ENCODE measurements around the gene FLNC.

The FLNC gene

DNA sequence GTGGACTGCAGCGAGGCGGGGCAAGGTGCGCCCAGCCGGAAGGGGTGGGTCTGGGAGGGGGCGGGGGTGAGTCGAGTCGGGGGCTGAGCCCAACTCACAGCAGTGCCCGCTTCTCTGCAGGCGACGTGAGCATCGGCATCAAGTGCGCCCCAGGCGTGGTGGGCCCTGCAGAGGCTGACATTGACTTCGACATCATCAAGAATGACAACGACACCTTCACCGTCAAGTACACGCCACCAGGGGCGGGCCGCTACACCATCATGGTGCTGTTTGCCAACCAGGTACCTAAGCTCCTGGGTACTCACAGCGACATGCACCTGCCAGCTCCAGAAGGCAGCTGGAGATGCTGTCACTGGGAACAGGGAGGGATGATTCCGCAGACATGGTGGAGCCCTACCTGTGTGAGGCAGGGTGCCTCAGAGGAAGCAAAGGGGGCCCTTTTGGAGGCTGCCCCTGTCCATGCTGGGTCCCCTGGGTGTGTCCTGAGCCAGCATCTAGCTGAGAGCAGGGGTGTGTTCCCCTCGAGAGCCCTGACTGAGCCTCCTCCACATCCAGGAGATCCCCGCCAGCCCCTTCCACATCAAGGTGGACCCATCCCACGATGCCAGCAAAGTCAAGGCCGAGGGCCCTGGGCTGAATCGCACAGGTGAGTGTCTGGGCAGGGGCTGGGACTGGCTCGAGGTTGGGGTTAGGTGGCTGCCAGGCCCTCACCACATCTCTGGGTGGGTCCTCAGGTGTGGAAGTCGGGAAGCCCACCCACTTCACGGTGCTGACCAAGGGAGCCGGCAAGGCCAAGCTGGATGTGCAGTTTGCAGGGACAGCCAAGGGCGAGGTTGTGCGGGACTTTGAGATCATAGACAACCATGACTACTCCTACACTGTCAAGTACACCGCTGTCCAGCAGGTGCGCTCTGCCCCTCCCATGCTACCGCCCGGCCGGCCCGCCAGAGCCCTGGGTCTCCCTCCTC, 12.8 kb downstream of the FLNC start:
- in situ Hi-C loops (cut with MboI; ENCODE audit: low sequenced_read_pairs): no loop called here

DNA sequence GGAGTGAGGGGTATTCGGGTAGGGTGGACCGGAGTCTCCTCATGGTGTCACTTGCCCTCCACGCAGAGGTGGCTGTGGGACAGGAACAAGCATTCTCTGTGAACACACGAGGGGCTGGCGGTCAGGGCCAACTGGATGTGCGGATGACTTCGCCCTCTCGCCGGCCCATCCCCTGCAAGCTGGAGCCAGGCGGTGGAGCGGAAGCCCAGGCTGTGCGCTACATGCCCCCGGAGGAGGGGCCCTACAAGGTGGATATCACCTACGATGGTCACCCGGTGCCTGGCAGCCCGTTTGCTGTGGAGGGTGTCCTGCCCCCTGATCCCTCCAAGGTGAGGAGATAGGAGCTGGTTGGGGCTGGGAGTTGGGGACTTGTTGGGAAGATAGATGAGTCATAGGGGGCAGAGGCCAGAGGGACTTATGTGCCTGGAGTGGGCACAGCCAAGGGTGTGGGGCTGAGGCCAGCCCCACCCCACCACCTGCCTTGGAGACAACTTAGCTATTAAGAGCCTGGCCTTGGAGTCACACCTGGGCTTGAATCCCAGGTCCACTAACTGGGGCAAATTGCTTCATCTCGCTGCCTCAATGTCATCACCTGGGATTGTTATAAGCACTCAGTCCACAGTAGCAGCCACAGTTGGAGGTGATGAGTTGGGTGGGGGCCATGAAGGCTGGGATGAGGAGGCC, 13.9 kb downstream of the FLNC start:
- in situ Hi-C loops (cut with MboI; ENCODE audit: low sequenced_read_pairs): no loop called here

DNA sequence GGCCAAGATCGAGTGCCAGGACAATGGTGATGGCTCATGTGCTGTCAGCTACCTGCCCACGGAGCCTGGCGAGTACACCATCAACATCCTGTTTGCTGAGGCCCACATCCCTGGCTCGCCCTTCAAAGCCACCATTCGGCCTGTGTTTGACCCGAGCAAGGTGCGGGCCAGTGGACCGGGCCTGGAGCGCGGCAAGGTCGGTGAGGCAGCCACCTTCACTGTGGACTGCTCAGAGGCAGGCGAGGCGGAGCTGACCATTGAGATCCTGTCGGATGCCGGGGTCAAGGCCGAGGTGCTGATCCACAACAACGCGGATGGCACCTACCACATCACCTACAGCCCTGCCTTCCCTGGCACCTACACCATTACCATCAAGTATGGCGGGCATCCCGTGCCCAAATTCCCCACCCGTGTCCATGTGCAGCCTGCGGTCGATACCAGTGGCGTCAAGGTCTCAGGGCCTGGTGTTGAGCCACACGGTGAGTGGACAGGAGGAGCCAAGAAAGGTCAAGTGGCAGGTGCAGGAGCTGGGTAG, 14.6 kb downstream of the FLNC start:
- in situ Hi-C loops (cut with MboI; ENCODE audit: low sequenced_read_pairs): no loop called here

DNA sequence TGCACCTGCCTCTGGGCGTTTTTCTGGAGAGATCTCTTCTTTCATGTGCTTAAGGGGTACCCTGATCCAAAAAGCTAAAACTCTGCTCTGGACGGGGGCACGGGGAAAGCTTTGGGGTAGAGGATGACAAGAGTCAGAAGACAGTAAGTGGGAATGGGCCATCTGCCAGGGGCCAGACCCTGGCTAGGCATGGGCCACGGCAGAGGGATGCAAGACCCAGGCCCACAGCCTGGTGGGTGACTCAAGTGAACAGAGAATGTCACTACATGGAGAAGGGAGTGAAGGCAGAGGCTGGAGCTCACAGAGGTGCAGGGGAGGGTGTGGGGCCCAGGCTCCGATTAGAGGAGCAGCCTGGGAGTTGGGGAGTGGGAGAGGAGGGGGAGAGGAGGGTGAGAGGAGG, 15.3 kb downstream of the FLNC start:
- in situ Hi-C loops (cut with MboI; ENCODE audit: low sequenced_read_pairs): no loop called here

DNA sequence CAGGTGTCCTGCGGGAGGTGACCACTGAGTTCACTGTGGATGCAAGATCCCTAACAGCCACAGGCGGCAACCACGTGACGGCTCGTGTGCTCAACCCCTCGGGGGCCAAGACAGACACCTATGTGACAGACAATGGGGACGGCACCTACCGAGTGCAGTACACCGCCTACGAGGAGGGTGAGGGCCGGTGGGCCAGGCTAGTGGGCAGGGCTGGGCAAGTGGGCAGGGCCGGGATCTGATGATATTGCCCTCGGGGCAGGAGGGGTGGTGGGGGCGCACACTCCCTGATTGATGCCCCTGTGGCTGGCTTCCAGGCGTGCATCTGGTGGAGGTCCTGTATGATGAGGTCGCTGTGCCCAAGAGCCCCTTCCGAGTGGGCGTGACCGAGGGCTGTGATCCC, 15.8 kb downstream of the FLNC start:
- in situ Hi-C loops (cut with MboI; ENCODE audit: low sequenced_read_pairs): no loop called here

DNA sequence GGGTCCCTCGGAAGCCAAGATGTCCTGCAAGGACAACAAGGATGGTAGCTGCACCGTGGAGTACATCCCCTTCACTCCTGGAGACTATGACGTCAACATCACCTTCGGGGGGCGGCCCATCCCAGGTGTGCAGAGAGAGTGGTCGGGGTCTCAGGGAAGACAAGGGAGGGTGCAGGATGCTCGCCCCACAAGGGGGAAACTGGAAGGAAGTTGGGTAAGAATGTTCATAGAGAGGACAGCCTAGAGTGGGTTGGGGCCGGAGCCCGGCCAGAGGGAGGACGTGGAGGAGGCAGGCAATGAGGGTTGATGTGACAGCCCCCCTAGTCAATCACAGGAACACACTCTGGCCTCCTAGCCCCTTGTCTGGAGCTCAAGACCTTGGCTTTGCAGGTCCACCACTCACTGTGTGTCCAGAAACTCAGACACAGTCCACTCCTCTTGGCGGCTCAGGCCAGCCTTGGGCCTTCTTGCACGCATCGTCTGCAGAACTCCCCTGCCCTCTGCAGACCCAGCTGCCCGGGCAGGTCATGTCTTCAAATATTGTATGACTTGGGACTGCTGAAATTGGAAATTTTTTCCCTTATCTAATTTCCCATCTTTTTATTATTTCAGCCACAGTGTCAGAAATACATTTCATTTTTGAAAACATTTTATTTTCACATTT, 16.7 kb downstream of the FLNC start:
- in situ Hi-C loops (cut with MboI; ENCODE audit: low sequenced_read_pairs): no loop called here

DNA sequence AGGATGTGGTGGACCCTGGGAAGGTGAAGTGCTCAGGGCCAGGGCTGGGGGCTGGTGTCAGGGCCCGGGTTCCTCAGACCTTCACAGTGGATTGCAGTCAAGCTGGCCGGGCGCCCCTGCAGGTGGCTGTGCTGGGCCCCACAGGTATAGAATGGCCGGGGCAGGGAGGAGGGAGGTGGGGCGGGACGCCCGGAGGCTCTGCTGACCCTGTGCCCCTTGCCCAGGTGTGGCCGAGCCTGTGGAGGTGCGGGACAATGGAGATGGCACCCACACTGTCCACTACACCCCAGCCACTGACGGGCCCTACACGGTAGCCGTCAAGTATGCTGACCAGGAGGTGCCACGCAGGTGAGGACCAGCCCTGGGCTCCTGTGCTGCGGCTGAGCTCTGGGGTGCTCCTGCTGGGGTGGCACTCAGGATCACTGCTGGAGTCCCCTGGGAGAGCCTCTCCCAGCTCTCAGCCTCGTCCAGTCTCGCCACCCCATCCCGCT, 17.6 kb downstream of the FLNC start:
- in situ Hi-C loops (cut with MboI; ENCODE audit: low sequenced_read_pairs): no loop called here

DNA sequence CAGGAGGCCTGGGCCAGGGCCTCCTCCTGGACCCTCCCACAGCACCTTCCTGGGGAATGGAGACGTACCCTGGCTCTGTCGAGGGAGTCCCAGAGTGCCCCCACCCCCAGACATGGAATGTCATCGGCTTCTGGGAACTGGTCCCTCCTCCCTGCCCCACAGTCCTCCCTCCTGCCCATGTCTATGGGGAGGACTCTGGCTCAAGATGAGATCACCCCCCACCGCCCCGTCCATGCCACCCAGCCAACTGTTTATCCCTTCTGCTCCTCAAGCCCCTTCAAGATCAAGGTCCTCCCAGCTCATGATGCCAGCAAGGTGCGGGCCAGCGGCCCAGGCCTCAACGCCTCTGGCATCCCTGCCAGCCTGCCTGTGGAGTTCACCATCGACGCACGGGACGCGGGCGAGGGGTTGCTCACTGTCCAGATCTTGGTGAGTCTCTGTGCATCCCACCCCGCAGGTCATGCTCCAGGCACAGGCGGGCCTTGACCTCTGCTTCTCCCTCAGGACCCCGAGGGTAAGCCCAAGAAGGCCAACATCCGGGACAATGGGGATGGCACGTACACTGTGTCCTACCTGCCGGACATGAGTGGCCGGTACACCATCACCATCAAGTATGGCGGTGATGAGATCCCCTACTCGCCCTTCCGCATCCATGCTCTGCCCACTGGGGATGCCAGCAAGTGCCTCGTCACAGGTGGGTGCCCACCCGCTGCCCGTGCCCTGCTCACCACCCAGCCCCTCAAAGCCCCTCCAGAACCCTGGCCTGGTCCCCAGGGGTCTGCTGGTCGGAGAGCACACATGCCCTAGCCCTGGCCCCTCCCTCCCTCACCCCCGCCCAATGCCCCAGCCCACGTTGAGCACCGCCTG, 18.3 kb downstream of the FLNC start:
- in situ Hi-C loops (cut with MboI; ENCODE audit: low sequenced_read_pairs): no loop called here

DNA sequence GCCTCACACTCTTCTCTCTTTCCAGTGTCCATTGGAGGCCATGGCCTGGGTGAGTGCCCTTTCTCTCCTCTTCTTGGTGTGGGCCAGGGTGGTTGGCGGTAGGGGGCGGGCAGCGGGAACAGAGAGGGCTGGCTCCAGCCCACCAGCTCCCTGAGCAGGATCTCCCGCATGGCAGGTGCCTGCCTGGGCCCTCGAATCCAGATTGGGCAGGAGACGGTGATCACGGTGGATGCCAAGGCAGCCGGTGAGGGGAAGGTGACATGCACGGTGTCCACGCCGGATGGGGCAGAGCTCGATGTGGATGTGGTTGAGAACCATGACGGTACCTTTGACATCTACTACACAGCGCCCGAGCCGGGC, 18.9 kb downstream of the FLNC start:
- in situ Hi-C loops (cut with MboI; ENCODE audit: low sequenced_read_pairs): no loop called here

DNA sequence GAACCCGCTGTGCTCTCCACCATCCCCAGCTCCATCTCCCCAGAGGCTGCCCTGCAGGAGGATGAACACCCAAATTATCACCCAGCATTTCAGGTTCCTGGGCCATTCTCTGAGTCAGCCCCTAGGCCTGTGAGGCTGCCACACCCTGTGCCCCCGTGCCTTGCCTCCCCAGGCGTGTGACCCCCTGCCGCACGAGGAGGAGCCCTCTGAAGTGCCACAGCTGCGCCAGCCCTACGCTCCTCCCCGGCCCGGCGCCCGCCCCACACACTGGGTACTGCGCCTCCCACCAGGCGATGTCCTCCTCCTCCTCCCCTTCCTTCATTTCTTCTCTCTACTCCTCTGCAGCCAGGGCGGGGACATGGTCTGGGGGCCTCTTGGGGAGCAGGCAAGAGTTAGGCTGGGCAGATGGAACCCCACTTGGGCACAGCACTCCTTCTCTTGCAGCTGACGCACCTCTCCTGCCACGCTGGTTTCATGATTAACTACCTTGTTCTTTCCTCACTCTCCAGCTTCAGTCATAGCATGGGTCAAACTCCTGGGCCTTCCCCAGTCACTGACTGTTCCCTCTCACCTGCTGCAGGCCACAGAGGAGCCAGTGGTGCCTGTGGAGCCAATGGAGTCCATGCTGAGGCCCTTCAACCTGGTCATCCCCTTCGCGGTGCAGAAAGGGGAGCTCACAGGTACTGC, 19.7 kb downstream of the FLNC start:
- in situ Hi-C loops (cut with MboI; ENCODE audit: low sequenced_read_pairs): no loop called here

DNA sequence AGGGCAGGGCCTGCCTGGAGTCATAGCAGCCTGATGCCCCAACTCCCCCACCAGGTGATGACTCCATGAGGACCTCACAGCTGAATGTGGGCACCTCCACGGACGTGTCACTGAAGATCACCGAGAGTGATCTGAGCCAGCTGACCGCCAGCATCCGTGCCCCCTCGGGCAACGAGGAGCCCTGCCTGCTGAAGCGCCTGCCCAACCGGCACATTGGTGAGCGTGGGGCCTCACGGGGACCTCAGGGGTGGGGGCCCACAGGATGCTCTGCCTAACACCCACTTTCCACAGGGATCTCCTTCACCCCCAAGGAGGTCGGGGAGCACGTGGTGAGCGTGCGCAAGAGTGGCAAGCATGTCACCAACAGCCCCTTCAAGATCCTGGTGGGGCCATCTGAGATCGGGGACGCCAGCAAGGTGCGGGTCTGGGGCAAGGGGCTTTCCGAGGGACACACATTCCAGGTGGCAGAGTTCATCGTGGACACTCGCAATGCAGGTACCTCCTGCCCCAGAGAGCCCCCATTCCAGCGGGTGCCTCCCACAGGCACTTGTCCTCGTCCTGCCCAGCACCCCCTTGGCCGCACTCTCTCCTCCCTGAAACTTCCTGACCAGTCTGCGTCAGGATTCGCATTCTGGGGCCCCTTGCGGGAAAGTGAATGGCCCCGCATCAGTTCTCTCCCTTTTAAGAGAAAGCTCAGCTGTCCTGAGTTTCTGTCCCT, 22.5 kb downstream of the FLNC start:
- in situ Hi-C loops (cut with MboI; ENCODE audit: low sequenced_read_pairs): no loop called here

DNA sequence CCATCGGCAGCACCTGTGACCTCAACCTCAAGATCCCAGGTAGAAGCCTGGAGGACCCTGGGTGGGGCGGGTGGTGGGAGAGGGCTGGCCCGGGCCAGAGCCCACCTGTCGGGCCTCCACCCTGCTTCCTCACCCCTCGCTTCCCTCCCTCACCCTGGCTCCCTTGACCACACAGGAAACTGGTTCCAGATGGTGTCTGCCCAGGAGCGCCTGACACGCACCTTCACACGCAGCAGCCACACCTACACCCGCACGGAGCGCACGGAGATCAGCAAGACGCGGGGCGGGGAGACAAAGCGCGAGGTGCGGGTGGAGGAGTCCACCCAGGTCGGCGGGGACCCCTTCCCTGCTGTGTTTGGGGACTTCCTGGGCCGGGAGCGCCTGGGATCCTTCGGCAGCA, 23.6 kb downstream of the FLNC start:
- in situ Hi-C loops (cut with MboI; ENCODE audit: low sequenced_read_pairs): no loop called here

DNA sequence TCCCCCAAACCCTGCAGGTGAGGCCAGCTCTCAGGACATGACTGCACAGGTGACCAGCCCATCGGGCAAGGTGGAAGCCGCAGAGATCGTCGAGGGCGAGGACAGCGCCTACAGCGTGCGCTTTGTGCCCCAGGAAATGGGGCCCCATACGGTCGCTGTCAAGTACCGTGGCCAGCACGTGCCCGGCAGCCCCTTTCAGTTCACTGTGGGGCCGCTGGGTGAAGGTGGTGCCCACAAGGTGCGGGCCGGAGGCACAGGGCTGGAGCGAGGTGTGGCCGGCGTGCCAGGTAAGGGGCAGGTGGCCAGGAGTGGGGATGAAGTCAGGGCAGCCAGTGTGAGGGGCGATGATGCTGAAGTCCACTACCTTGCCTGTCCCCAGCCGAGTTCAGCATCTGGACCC, 24.2 kb downstream of the FLNC start:
- in situ Hi-C loops (cut with MboI; ENCODE audit: low sequenced_read_pairs): no loop called here

DNA sequence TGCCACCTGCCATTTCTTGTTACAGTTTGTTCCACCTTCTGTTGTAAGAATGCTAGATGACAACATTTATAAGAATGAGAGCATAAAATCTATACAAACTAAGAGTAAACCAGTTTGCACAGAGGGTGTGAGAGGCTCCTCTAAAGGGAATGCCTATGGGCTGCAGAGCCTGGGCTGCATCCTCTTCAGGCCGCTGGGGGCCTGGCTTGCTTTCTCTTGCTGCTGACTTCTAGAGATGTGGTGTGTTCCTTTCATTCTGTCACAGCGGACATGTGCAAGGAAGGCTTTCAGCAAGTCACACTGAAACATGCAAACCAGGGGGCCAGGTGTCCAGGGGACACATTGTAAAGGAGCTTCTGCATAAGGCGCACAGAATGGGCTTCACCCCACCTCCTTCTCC, 25.4 kb downstream of the FLNC start:
- in situ Hi-C loops (cut with MboI; ENCODE audit: low sequenced_read_pairs): no loop called here

DNA sequence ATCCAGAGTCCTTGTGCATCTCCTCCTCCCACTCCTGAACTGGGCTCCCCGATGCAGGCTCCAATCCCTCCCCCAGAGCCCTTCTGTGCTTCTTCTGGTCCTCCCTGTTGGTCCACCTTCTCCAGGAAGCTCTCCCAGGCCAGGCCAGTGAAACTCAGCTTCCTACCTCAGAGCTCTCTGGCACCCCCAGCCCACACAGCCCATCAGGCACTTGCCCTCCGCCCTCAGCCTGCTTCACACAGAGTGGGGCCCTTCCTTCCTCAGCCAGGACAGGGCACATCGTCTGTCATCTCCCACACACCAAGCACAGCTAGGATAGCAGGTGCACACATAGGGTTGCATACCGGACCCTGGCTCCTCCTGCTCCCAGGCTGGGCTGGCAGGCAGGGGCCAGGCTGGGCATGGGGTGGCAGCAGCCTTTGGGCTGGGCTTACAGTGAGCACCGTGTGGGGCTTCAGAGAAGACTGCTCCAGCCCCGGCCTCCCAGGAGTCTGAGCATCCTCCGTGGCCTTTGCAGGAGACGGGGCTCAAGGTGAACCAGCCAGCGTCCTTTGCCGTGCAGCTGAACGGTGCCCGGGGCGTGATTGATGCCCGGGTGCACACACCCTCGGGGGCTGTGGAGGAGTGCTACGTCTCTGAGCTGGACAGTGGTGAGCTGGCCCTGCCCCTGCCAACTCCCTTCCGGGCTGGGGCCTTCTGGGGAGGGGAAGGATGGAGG, 26.0 kb downstream of the FLNC start:
- in situ Hi-C loops (cut with MboI; ENCODE audit: low sequenced_read_pairs): no loop called here

DNA sequence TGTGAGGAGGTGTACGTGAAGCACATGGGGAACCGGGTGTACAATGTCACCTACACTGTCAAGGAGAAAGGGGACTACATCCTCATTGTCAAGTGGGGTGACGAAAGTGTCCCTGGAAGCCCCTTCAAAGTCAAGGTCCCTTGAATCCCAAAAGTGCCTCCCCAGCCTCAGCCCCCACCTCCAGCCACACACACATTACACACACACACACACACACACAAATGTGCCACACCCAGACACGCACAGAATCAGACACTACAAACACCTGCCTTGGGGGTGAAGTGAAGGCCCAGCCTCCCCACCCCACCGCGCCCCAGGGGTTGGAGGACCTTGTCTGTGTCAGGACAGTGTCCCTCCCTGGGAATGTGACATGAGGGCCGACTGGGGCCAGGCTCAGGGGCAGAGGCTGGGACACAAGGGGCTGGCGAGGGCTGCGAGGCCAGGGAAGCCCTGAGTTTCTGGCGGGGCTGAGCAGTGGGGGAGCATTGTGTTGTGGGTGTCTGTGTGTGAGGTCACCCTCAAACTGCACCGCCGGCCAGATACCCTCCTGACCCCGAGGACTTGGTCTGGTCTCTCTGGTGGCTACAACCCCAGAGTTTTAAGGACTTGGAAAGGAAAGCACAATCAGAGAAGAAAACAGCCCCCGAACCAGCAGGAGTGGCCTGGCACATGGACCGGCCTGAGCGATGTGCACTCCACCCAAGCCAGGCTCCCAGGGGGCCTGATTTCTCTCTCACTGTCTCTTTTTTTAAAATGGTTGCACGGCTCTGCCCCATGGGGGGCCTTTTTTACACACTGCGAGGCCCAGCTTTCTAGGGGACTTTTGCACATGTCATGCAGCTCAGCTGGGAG, 28.4 kb downstream of the FLNC start:
- in situ Hi-C loops (cut with MboI; ENCODE audit: low sequenced_read_pairs): no loop called here

DNA sequence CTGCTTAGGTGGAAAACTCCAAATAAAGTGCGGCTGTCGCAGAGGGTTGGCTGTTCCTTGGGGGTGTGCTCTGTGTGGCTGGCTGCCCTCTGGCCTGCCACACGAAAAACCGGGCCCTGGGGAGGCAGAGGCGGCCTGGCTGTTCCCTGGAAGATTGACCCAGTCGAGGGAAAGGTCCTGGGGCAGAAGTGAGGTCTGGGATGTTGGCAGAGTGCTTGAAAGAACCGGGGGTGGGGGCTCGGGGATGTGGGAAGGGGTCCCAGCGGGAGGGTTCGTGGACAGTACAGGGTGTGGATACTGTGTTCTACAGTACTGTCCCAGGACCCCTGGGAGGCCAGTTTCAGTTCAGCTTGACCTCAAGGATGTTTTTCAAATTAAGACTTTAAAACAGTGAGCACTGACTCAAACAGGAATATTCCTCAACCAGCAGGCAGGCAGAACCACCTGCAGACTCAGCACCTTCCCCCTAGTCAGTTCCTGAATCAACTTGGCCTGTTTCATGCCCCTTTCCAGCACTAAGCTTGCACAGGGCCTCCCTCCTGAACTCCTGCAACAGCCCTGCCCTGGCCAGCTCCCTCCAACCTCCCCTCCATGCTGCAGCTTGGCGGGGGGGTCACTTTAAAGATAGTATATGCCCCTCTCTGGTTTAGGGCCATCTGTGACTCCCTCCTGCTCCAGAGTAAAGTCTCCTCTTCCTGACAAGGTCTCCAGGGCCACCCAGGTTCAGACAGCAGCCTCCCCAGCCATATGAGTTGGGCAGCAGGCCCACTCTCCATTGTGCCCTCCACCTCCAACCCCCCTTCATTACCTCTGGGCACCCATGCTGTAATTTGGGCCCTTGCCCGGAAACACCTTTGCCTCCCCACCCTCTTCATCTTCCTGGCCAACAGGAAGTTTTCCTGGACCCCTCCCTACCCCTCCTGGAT, 29.3 kb downstream of the FLNC start:
- in situ Hi-C loops (cut with MboI; ENCODE audit: low sequenced_read_pairs): no loop called here

Data from hTERT RPE-1 (cell line).